Trophoblast cell (in vitro differentiated cells and primary cell): ENCODE data around the gene SH3BP4.
"Not testable (repeated sequence)": the region's sequence is repeated elsewhere in the genome, so short reads cannot be mapped to it uniquely, and the experiment has no call there.

ENCODE experiments used
- DNase-seq, 2 donors: peaks; one replicate each; pipeline ENCODE4 v3.0.0-alpha.2; 2016
- H2AFZ ChIP-seq: 2 replicates; pipeline ENCODE4 v1.6.1; 2013; ENCODE audit warnings: low read length, moderate library complexity, mild to moderate bottlenecking; ENCODE audit not compliant: insufficient read depth, poor library complexity
- H2AK5ac ChIP-seq: 2 replicates; pipeline ENCODE4 v1.6.1; 2013; ENCODE audit warnings: mild to moderate bottlenecking, low read length
- H2BK120ac ChIP-seq: 2 replicates; pipeline ENCODE4 v1.6.1; 2013; ENCODE audit warnings: low read length, mild to moderate bottlenecking, moderate library complexity; ENCODE audit not compliant: insufficient read depth, poor library complexity
- H2BK12ac ChIP-seq: 2 replicates; pipeline ENCODE4 v1.6.1; 2013; ENCODE audit warnings: mild to moderate bottlenecking, low read length, moderate library complexity
- H2BK5ac ChIP-seq: 2 replicates; pipeline ENCODE4 v1.6.1; 2013; ENCODE audit warnings: low read length, low read depth, moderate library complexity, mild to moderate bottlenecking; ENCODE audit not compliant: poor library complexity
- H3K14ac ChIP-seq: 2 replicates; pipeline ENCODE4 v1.6.1; 2013; ENCODE audit warnings: mild to moderate bottlenecking, low read length
- H3K18ac ChIP-seq: 2 replicates; pipeline ENCODE4 v1.6.1; 2013; ENCODE audit warnings: mild to moderate bottlenecking, low read length
- H3K23ac ChIP-seq: 2 replicates; pipeline ENCODE4 v1.6.1; 2013; ENCODE audit warnings: low read length
- H3K27ac ChIP-seq: 2 replicates; pipeline ENCODE4 v1.5.1; 2013; ENCODE audit warnings: low read depth, mild to moderate bottlenecking, inconsistent platforms, low read length, moderate library complexity
- H3K27me3 ChIP-seq: 2 replicates; pipeline ENCODE4 v1.6.1; 2013; ENCODE audit warnings: inconsistent platforms, mild to moderate bottlenecking, low read length, moderate library complexity; ENCODE audit not compliant: insufficient read depth
- H3K36me3 ChIP-seq, 2 experiments: 1 replicate in 1 of 2; 2 replicates in 1 of 2; pipeline ENCODE4 v1.6.1; 2013; ENCODE audit warnings: low read length in 2 of 2, mild to moderate bottlenecking in 2 of 2, moderate library complexity in 1 of 2; ENCODE audit not compliant: insufficient read depth in 2 of 2, control insufficient read depth in 1 of 2
- H3K4ac ChIP-seq: 2 replicates; pipeline ENCODE4 v1.6.1; 2013; ENCODE audit warnings: low read depth, mild to moderate bottlenecking, low read length, moderate library complexity
- H3K4me1 ChIP-seq, 2 experiments: 1 replicate in 1 of 2; 2 replicates in 1 of 2; pipeline ENCODE4 v1.6.1; 2013; ENCODE audit warnings: low read length in 2 of 2, mild to moderate bottlenecking in 2 of 2, moderate library complexity in 1 of 2; ENCODE audit not compliant: insufficient read depth in 2 of 2, control insufficient read depth in 1 of 2
- H3K4me2 ChIP-seq: 2 replicates; pipeline ENCODE4 v1.6.1; 2013; ENCODE audit warnings: inconsistent platforms, mild to moderate bottlenecking, low read length, moderate library complexity
- H3K4me3 ChIP-seq: 2 replicates; pipeline ENCODE4 v1.5.1; 2013; ENCODE audit warnings: mild to moderate bottlenecking, low read depth, low read length, inconsistent platforms
- H3K79me1 ChIP-seq: one replicate; pipeline ENCODE4 v1.6.1; 2013; ENCODE audit warnings: low read length
- H3K79me2 ChIP-seq: 2 replicates; pipeline ENCODE4 v1.6.1; 2013; ENCODE audit warnings: low read length, mild to moderate bottlenecking; ENCODE audit not compliant: control insufficient read depth, insufficient read depth, poor library complexity
- H3K9ac ChIP-seq: 2 replicates; pipeline ENCODE4 v1.6.1; 2013; ENCODE audit warnings: mild to moderate bottlenecking, low read length
- H3K9me3 ChIP-seq: 2 replicates; pipeline ENCODE4 v1.6.1; 2013; ENCODE audit warnings: low read depth, mild to moderate bottlenecking, control low read depth, inconsistent platforms, low read length; ENCODE audit not compliant: insufficient read depth
- H4K12ac ChIP-seq: 2 replicates; pipeline ENCODE4 v1.6.1; 2013; ENCODE audit warnings: low read depth, mild to moderate bottlenecking, low read length, moderate library complexity
- H4K8ac ChIP-seq: 2 replicates; pipeline ENCODE4 v1.6.1; 2013; ENCODE audit warnings: low read depth, mild to moderate bottlenecking, low read length, moderate library complexity
- H4K91ac ChIP-seq: one replicate; pipeline ENCODE4 v1.6.1; 2013; ENCODE audit warnings: low read depth, mild to moderate bottlenecking, low read length, moderate library complexity
- WGBS: extraction: QIAGEN DNeasy Blood & Tissue Kit; methylation state at CpG from one replicate; pipeline ENCODE4 v1.1.7; 2013; ENCODE audit warnings: missing lambda C conversion rate; ENCODE audit not compliant: insufficient read length, insufficient coverage; ENCODE audit errors: extremely low coverage; 5-methylcytosine and 5-hydroxymethylcytosine counted together

Gene SH3BP4

DNA sequence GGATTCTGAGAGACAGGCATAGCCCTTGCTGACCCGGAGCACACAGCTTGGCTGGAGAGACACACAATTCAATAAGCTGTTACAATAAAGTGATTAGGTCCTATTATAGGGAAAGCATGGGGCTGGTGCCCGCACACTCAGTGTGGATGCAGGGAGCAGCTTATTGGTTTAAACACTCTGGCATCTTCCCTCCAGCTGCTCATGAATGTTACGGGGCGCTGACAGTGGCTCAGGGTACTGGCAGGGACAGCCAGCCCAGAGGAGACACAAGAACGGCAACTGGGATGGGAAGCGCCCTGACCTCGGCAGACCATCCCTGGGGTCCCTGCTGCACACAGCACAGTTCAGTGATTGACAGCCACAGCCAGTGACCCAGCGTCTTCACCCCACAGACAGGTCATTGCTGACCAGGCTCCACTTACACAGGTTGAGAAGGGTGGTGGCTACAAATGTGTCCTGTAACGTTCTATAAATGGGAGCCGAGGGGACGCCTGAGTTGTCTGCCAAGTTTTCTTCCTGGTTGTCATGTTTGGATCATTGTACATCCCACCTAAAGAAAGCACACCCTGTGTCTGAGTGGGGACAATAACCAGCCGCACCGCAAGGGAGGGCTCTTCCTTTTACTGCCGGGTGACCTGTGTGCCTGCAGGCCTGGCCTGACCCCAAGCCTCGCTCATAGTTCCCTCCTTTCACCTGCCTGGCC is 60.3 kb downstream of the SH3BP4 start:
- H3K4me3 ChIP-seq = no peak overlapping the region
- no CpG with 5 or more reads among the region's 15 CpGs for WGBS
- no peaks in the 10 kb centered on the region for H3K27me3 ChIP-seq
- DNase-seq = no peak
- no peak overlapping the region for H3K23ac ChIP-seq
- no peak overlapping the region for H2BK12ac ChIP-seq
- H4K91ac ChIP-seq = peak overlapping the region; percentile 33
- no peak overlapping the region for H3K9ac ChIP-seq
- peak overlapping the region; percentile 10 for H3K14ac ChIP-seq
- H2BK120ac ChIP-seq = no peak overlapping the region
- no peak overlapping the region for H2AK5ac ChIP-seq
- H3K79me2 ChIP-seq = peaks cover 17% of the 10 kb centered on the region
- peaks cover 31 to 39% of the 10 kb centered on the region in 2 experiments for H3K4me1 ChIP-seq
- H2BK5ac ChIP-seq = no peak overlapping the region
- H3K4me2 ChIP-seq = no peak overlapping the region
- H3K4ac ChIP-seq = no peak overlapping the region
- no peak overlapping the region for H3K27ac ChIP-seq
- H3K18ac ChIP-seq = peak overlapping the region; percentile 58
- H2AFZ ChIP-seq = no peak overlapping the region
- peaks cover 6 to 9% of the 10 kb centered on the region in 2 experiments for H3K36me3 ChIP-seq
- no peak overlapping the region for H4K12ac ChIP-seq
- H3K9me3 ChIP-seq = peaks cover 4% of the 10 kb centered on the region
- no peak overlapping the region for H4K8ac ChIP-seq
- H3K79me1 ChIP-seq = peaks cover 9% of the 10 kb centered on the region

DNA sequence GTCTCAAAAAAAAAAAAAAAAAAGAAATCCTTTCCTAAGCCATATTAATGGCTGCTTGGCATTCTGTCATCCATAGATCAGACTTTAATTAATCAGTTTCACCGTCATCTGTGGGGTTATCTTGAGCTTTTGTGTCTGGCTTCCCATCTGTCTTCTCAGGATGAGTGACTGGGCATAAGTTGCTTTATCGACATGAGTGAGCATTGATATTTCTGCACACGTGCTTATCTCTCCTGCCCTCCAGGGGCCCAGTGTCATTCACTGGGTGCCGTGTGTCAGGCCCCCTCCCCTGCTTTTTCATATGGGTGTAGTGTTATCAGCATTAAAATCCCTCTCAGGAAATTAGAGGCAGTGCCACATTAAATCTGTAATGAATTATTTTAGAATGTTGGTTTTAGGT is 65.6 kb downstream of the SH3BP4 start:
- Histone ChIP-seq H2BK12ac (no peak overlapping the region), H3K23ac (no peak overlapping the region), H3K79me1 (no peaks in the 10 kb centered on the region), H3K4me2 (no peak overlapping the region), H2AK5ac (no peak overlapping the region), H3K9me3 (peaks cover 4% of the 10 kb centered on the region), H3K9ac (no peak overlapping the region), H3K4ac (no peak overlapping the region), H4K91ac (no peak overlapping the region), H3K18ac (no peak overlapping the region), H3K4me1 (peaks cover 4% of the 10 kb centered on the region in 2 experiments), H2BK120ac (no peak overlapping the region), H4K12ac (no peak overlapping the region), H3K27ac (no peak overlapping the region), H3K4me3 (no peak overlapping the region), H2AFZ (no peak overlapping the region), H3K14ac (no peak overlapping the region), H2BK5ac (no peak overlapping the region), H3K27me3 (no peaks in the 10 kb centered on the region), H3K36me3 (peaks cover 2 to 5% of the 10 kb centered on the region in 2 experiments), H4K8ac (no peak overlapping the region), H3K79me2 (peaks cover 6% of the 10 kb centered on the region)
- WGBS = no CpG with 5 or more reads among the region's 4 CpGs
- DNase-seq = no peak

DNA sequence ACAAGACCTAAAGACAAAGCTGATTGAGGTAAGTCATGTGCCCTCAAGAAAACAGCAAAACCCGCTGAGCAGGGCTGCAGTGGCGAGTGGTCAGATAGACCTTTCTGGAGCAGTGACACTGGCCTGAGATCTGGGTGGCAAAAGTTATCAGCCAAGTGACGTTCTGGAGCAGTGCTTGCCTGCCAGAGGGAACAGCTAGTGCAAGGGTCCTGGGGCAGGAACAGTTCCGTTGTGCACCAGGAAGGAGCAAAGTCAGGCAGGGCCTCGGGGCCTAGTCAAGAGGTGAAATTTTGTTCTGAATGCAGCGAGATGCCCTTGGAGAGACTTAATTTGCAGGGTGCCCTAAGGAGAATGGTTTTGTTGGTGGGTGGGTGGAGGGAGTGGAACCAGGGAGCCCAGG is 67.0 kb downstream of the SH3BP4 start:
- H3K79me1 ChIP-seq = no peaks in the 10 kb centered on the region
- no CpG with 5 or more reads among the region's 6 CpGs for WGBS

DNA sequence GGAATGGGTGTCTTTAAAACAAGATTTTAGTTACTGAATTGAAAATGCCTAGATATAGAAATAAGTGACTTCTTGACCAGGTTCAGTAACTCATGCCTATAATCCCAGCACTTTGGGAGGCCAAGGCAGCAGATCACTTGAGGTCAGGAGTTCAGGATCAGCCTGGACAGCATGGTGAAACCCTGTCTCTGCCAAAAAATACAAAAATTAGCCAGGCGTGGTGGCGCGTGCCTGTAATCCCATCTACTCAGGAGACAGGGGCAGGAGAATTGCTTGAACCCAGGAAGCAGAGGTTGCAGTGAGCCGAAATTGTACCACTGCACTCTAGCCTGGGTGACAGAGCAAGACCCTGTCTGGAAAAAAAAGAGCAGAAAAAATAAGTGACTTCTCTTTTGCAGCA is 68.3 kb downstream of the SH3BP4 start:
- H2BK5ac ChIP-seq, H4K12ac ChIP-seq, H2BK12ac ChIP-seq, H3K27me3 ChIP-seq, H3K4me3 ChIP-seq, H3K4me2 ChIP-seq, H2BK120ac ChIP-seq, H4K91ac ChIP-seq, DNase-seq, H3K79me2 ChIP-seq, H3K23ac ChIP-seq, H2AFZ ChIP-seq, H3K9me3 ChIP-seq, H3K4ac ChIP-seq, H2AK5ac ChIP-seq, H3K36me3 ChIP-seq, H4K8ac ChIP-seq, H3K4me1 ChIP-seq, H3K9ac ChIP-seq, H3K27ac ChIP-seq, H3K14ac ChIP-seq, H3K18ac ChIP-seq, H3K79me1 ChIP-seq: not testable (repeated sequence)
- no CpG with 5 or more reads among the region's 4 CpGs for WGBS

More for the DNA sequence above, 67.0 kb downstream of the SH3BP4 start:
- Histone ChIP-seq H3K79me2 (peaks cover 6% of the 10 kb centered on the region), H3K4me2 (no peak overlapping the region), H3K14ac (no peak overlapping the region), H3K18ac (peak overlapping the region; percentile 66), H3K27ac (no peak overlapping the region), H3K36me3 (peaks cover 2 to 5% of the 10 kb centered on the region in 2 experiments), H3K4me1 (no peaks in the 10 kb centered on the region), H4K8ac (no peak overlapping the region), H2AK5ac (no peak overlapping the region), H4K12ac (no peak overlapping the region), H3K23ac (no peak overlapping the region), H3K9me3 (peaks cover 4% of the 10 kb centered on the region), H4K91ac (no peak overlapping the region), H2BK12ac (no peak overlapping the region), H2BK5ac (no peak overlapping the region), H3K9ac (no peak overlapping the region), H3K4ac (no peak overlapping the region), H2BK120ac (no peak overlapping the region), H3K4me3 (no peak overlapping the region), H2AFZ (no peak overlapping the region), H3K27me3 (no peaks in the 10 kb centered on the region)
- DNase-seq = no peak
